MM.1S (cell line): ENCODE measurements around the gene GPC3.

Experiments used
- EZH2 ChIP-seq: fragments of 300-600 bp; sonication (generic); optimal IDR thresholded peaks from 2 replicates; pipeline ENCODE3; 2017; ENCODE audit warnings: low read depth, mild to moderate bottlenecking, antibody characterized with exemption, low read length, mixed read lengths
- EZH2phosphoT487 ChIP-seq: fragments of 300-600 bp; sonication (generic); IDR thresholded peaks from 2 replicates; pipeline ENCODE4 v1.6.1; 2018; ENCODE audit warnings: antibody characterized with exemption, low read length
- TF ChIP-seq, protein P1 (sequence below): fragments of 300-600 bp; sonication (generic); IDR thresholded peaks from 2 replicates; pipeline ENCODE4 v1.5.1; 2016; ENCODE audit warnings: antibody characterized with exemption, low read length, mixed read lengths

DNA sequence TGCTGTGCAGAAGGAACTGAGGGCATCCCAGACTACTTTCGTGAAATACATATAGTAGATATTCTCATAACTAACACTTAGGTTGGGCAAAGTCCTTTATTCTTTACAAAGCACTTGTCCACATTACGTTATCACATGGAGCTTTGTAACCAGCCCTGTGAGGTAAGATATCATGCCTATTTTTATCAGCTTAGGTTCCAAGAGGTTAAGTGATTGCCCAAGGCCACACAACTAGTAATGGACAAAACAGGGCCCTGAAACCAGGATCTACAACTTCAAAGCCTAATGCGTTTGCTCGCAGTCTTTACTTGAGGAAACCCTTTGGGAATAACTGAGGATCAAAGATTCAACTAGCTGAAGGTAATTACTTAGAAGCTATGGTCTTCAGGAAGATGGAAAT lies 261.5 kb downstream of the GPC3 start:
- TF ChIP-seq, protein P1, sequence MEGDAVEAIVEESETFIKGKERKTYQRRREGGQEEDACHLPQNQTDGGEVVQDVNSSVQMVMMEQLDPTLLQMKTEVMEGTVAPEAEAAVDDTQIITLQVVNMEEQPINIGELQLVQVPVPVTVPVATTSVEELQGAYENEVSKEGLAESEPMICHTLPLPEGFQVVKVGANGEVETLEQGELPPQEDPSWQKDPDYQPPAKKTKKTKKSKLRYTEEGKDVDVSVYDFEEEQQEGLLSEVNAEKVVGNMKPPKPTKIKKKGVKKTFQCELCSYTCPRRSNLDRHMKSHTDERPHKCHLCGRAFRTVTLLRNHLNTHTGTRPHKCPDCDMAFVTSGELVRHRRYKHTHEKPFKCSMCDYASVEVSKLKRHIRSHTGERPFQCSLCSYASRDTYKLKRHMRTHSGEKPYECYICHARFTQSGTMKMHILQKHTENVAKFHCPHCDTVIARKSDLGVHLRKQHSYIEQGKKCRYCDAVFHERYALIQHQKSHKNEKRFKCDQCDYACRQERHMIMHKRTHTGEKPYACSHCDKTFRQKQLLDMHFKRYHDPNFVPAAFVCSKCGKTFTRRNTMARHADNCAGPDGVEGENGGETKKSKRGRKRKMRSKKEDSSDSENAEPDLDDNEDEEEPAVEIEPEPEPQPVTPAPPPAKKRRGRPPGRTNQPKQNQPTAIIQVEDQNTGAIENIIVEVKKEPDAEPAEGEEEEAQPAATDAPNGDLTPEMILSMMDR: no peak
- TF ChIP-seq EZH2 (no peak), EZH2phosphoT487 (no peak)
